ENCODE measurements around the gene ATF6. TPM values are rescaled to one million over a fixed set of nuclear protein-coding genes. Genes with fewer than 3 reads are reported as not detected.
A peak's percentile ranks its signal among the peaks of the same experiment; 100 is the strongest.
"Not testable (repeated sequence)": the region's sequence is repeated elsewhere in the genome, so short reads cannot be mapped to it uniquely, and the experiment has no call there.

ATF6 gene, protein sequence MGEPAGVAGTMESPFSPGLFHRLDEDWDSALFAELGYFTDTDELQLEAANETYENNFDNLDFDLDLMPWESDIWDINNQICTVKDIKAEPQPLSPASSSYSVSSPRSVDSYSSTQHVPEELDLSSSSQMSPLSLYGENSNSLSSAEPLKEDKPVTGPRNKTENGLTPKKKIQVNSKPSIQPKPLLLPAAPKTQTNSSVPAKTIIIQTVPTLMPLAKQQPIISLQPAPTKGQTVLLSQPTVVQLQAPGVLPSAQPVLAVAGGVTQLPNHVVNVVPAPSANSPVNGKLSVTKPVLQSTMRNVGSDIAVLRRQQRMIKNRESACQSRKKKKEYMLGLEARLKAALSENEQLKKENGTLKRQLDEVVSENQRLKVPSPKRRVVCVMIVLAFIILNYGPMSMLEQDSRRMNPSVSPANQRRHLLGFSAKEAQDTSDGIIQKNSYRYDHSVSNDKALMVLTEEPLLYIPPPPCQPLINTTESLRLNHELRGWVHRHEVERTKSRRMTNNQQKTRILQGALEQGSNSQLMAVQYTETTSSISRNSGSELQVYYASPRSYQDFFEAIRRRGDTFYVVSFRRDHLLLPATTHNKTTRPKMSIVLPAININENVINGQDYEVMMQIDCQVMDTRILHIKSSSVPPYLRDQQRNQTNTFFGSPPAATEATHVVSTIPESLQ
- 17.2 and 19.9 TPM in 2 replicates for total RNA-seq (2014; rRNA removed; shearing (Covaris generic))

DNA sequence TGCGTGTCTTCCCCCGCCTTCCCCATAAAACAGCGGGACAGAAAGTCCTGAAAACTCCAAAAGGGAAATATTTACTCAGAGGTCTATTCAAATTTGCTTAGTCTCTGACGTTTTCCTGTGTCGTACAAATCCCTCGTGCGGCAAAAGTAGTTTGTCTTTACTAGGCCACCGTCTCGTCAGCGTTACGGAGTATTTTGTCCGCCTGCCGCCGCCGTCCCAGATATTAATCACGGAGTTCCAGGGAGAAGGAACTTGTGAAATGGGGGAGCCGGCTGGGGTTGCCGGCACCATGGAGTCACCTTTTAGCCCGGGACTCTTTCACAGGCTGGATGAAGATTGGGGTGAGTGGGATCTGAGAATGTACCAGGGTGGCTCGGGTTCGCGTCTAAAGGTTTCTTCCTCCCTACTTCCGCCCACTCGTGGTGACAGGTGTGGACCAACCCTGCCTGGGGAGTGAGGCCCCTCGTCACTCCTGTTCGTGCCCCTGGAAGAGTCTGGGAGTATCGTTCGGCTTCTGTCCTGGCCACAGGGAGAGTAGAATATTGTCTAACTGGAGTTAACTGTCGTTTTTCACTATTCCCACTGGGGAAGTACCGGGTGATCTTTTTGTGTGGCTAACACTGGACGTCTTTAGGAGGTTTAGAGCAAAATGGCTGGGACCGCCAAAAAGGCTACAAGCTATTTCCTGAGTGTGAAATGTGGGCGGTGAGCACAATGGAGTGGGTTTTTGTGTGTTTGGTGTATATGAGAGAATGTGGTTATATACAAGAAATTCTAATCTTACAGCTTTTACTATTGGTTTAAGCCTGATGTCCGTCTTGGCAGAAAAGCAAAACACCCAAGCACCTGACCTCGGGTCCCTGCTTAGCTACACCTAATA, at the start of gene ATF6:
TSS of gene ATF6 (plus strand) at position 219 of the 880 bp plus-strand sequence. CDS start at position 260, 41 bp downstream.
- DNase-seq (ENCODE audit: low read depth): peak; percentile 92

- no peak for DNase-seq (ENCODE audit: low read depth)
Observed at GRCh38 chr1:161718559-161719324, 47.4 kb upstream of the ATF6 start.

DNA sequence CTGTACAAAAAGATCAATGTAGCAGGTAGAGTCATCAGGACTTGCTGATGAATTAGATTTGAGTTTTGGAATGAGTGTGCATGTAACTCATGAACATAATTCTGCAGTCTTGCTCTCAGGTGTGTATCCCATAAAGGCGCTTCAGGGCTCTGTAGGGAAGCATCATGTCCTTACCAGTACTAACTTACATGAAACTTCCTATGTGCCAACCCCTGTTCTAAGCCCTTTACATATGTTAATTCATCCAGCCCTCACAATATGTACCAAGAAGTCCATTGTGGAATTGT, 46.9 kb upstream of the ATF6 start:
- no peak for DNase-seq (ENCODE audit: low read depth)

GRCh38 chr1:161720422-161720821, 45.7 kb upstream of the ATF6 start:
- DNase-seq (ENCODE audit: low read depth): no peak

DNA sequence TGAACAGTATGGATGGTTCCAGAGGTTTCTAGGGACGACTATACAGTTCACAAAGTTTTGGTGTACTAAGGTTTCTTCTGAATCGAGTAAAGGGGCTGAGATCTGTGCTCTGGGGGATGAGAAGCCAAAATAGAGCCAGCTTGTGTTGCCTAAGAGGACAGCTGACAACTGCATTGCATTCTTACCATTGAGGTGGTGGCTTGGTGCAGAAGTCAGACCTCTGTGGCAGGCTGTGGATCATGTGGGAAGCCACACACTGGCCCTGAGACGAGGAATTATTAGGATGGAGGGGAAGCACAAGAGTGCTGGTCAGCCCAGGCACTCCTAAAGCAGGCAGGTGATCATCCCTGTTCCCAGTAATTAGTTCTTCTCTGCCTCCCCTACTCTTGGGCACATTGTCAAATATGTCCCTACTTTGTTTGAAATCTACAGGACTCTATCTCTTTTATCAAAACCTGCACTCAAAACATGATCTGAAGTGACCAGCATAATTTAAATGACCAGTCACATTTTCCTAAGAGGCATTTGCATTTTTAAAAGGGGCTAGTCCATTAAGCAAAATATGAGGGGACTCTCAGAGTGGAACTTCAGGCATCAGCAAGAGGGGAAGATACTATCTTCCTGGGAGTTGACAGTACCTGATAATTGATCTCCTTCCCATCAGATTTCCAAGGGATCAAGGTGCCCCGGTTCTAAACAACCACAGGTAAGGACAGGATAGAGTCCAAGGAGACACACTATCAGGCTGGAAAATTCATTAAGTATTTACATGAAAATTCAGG, 45.0 kb upstream of the ATF6 start, which contains the start of gene FCRLB:
TSS of gene FCRLB (plus strand) at position 589 of the 782 bp plus-strand sequence. CDS start 1,129 bp downstream, outside the sequence.
- DNase-seq (ENCODE audit: low read depth): no peak

- DNase-seq (ENCODE audit: low read depth): peak; percentile 92
Observed at GRCh38 chr1:161721738-161722343, 44.3 kb upstream of the ATF6 start.

DNA sequence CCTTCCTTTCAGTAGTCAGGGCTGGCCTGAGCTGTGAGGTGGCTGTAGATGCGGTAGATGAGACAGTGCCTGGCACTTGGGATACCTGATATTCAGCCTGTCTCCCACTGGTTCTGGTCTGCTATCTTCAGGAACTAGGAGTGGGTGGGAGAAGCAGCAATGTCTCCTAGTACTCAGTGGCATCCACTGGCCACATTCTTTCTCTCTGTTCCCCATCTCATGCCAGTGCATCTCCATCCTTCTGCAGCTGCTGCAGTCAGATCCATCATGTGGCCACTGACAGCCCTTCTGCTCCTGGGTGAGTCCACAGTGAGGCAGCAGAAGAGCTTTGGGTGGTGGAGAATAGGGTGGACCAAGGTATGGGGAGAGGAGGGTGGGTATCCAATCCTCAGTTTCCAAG, 43.7 kb upstream of the ATF6 start:
- no peak for DNase-seq (ENCODE audit: low read depth)

DNA sequence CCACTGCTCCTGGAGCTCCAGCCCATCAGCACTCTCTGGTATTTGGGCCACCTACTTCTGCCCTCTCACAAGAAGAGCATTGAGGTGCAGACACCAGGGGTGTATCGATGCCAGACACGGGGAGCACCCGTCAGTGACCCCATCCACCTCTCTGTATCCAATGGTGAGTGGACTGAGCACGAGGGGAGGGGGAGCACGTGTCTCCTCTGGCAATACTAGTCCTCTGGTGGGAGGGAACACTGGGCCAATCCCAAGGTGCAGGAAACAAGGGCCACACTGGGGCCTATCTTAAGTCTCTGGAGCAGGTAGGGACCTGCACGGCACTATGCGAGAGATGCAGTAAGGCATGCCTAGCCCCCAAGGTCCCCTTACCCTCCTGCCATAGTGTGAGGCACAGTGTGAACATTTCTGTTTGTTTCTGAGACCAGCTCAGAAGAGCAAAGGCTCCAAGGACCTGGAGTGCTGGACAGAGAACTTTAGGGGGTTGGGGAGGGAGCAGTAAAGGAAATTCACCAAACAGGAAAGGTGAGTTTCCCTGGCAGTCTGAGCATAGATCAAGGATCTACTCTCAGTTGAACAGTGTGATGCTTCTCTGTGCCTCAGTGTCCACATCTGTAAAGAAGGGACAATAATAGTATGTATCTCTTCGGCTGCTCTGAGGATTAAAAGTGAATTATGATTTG, 42.5 kb upstream of the ATF6 start:
- no peak for DNase-seq (ENCODE audit: low read depth)

DNA sequence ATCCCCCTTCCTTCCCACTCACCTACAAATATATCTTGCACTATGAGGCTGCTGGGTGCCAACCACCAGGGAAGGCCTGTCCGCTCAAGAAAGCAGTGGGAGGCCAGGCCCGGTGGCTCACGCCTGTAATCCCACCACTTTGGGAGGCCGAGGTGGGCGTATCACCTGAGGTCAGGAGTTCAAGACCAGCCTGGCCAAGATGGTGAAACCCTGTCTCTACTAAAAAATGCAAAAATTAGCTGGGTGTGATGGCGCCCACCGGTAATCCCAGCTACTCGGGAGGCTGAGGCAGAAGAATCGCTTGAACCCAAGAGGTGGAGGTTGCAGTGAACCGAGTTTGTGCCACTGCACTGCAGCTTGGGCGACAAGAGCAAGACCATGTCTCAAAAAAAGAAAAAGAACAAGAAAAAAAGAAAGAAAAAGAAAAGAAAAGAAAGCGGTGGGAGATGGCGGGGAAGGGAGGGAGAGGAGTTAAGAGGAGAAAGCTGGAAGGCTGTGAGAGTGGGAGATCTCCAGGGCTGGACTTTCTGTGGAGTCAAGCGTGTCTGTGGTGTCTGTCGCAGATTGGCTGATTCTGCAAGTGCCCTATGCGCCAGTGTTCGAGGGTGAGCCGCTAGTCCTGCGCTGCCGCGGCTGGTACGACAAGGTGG, 40.7 kb upstream of the ATF6 start:
- not testable (repeated sequence) for DNase-seq (ENCODE audit: low read depth)

DNA sequence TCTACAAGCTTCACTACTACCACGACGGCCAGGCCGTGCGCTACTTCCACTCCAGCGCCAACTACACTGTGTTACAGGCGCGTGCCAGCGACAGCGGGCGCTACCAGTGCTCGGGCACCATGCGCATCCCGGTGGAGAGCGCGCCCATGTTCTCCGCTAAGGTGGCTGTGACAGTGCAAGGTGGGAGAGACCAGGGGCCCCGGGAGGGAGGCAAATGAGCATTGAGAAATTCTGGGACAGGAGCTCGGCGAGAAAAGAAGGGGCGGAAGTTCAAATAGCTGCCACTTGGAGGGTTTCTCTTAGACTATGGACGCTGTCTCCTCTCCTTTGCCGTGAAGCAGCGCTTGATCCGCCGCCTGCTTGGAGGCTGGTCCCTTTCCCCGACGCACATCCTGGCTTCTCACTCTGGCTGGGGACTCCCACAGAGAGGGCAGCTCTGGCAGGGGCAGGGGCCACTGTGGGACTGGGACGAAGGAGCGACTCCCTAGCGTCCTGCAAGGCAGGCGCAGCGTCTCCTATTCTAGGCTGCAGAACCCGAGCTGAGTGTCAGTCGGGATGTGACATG, 40.1 kb upstream of the ATF6 start:
- peak; percentile 51 for DNase-seq (ENCODE audit: low read depth)

GRCh38 chr1:161726473-161727255, 39.5 kb upstream of the ATF6 start:
- DNase-seq (ENCODE audit: low read depth): peak; percentile 85

- DNase-seq (ENCODE audit: low read depth): peak; percentile 85
Observed at GRCh38 chr1:161727256-161727924, 38.7 kb upstream of the ATF6 start.

DNA sequence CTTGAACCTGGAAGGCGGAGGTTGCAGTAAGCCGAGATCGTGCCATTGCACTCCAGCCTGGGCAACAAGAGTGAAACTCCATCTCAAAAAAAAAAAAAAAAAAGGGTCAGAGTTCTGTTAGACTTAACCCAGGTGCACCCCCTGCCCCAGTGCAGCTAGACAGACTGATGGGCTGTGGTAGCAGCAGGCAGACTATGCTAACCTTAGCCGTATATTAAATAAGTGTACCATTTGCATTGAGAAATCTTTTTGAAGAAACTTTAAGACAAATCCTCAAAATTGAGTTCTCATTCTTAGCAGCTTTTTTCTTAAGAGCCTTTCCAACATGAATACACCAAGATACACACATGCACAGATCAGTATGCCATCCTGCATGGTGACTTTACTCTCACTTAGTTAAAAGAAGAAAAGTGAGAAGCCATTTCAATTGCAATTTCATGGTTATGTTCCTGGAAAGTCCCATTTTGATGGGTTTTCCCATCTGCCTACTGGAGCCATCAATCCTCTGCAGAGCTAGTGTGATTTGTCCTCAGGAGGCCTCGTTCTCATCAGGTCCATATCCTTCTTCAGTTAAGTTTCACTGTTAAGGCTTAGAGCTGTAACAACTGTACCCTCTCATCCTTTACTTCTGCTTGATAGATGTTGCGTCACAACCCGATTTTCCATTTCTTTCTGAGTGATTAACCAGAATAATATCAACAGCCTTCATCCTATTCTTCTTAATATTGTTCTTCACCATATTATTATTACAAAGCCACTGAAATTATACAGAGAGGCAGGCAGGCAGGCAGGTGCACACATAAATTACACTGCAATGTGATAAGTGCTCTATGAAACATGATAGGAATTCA, 37.5 kb upstream of the ATF6 start:
- peak; percentile 61 for DNase-seq (ENCODE audit: low read depth)

GRCh38 chr1:161730050-161730564, 36.0 kb upstream of the ATF6 start:
- peak; percentile 79 for DNase-seq (ENCODE audit: low read depth)

GRCh38 chr1:161731241-161731640, 34.9 kb upstream of the ATF6 start:
- no peak for DNase-seq (ENCODE audit: low read depth)
